HT1080 (cell line): ENCODE data around the gene CC2D2A. TPM values are rescaled to one million over a fixed set of nuclear protein-coding genes. Genes with fewer than 3 reads are reported as not detected.
"Not testable (repeated sequence)": the region's sequence is repeated elsewhere in the genome, so short reads cannot be mapped to it uniquely, and the experiment has no call there.

ENCODE experiments used
- DNase-seq: peaks from one replicate; pipeline ENCODE4 v3.0.0-alpha.2; 2015; ENCODE audit warnings: low read depth
- total RNA-seq: library from RNA; depleted of rRNA; stranded (reverse); fragments of >200 nt; shearing (Covaris generic); gene quantifications from 2 replicates; pipeline ENCODE4 v1.2.3, GENCODE V29; 2014

Gene CC2D2A
- total RNA-seq, 1 experiment from 2014 or later = 22.0 TPM

GRCh38 chr4:15557786-15558550 lies 88.3 kb downstream of the CC2D2A start:
- no peak for DNase-seq

GRCh38 chr4:15558561-15558960 lies 88.9 kb downstream of the CC2D2A start:
- DNase-seq = no peak

DNA sequence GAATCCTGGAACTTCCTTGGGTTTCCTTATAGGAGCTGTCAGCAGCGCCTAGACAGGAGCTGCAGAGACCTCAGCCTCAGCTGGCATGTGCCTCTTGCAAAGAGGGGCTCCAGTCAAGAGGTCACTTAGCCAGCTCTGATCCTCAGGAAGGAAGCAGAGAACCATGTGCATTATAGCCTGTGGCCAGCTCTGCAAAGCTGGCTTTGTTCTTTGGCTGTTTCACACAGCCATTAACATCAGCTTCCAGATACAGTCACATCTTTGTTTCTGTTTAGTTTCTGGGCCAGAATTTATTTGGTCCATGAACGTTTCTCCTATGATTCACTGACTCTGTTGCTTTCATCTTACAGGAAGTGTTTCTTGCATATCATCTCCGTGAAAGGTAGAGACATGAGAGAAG lies 92.4 kb downstream of the CC2D2A start:
- peak; percentile 18 for DNase-seq

GRCh38 chr4:15562623-15563022 lies 92.9 kb downstream of the CC2D2A start:
- DNase-seq = no peak

DNA sequence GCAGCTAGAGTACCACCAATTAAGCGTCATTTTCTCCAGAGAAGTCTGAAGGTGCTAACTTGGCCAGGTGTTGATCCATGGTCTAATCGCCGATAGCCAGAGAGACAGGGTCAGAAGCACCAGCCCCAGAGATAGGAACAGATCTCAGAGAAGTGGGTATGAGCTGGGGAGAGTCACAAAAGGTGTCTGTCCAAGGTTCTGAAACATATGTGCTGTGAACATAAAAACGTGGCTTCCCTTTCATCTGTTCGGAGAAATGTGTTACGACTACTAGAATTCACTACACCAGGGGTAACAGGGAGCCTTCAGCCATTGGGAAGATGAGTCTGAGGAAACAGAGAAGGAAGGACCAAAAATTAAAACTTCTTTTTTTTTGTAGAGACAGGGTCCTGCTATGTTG lies 94.2 kb downstream of the CC2D2A start:
- DNase-seq = no peak

DNA sequence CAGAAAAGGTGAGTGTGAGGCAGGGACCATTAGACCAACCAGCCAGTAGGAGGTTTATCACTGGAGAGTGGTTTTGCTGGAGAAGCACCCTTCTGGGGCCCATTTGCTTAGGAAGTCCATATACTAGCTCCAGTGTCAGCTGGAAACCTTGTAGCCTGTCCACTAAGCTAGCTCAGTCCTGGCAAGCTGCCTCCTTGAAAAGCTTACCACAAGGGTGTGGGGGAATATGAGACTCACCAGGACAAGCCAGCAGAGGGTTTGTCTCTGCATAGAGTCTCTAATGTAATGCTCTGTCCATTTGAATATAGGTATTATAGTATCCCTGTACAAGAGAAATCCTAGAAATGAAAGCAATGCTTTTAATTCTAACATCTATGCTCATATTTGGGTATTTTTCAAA lies 99.1 kb downstream of the CC2D2A start:
- no peak for DNase-seq

DNA sequence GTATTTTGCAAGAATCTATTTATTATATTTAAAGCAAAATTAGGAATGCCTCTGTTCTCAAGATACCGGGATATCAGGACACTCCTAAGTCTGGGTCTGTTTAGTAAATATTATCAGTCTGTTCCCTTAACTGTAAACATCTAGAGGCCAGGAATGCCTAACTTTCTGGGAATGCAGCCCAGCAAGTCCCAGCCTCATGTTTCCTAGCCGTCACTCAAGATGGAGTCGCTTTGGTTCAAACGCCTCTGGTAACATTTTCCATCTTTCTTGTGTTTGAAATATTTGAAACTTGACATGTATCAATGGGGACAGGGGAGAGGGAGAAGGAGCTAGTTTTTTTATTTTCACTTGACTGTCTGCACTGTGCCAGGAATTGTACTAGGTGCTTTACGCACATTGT lies 100.1 kb downstream of the CC2D2A start:
- no peak for DNase-seq

DNA sequence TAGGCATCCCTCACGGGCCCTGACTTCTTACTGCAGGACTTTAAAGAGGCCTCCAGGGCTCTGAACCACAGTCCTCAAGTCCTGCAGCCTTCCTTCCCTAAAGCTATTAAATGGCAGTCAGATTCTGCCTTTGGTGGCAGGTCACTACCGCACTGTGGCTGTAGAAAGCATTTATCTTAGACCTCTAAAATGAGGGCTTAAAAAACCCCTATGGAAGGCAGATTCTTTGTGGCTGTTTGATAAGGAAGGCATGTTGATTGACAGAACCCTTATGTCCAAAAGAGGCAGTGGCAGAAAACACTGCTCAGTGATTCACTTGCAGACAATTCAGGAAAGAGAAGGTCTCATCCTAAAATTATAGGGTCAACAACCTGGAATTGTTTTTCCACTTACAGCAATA lies 106.3 kb downstream of the CC2D2A start:
- no peak for DNase-seq

DNA sequence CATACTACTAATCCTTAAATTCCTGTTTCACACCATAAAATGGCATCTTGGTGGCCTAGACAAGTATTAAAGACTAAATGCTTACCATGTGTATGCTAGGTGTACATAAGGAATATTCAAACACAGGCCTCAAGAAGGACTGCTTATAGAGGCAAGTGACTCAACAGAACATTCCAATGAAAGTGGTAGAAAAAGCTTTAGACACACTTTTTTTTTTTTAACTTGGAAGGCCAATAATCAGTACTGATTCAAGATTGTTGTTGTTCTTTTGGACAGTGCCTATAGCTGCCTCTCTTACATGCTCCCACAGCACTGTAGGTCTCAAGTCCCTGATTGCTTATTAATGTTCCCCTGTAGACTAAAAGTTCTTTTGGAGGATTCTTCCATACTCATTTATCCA lies 107.8 kb downstream of the CC2D2A start:
- DNase-seq = no peak

- no peak for DNase-seq
These were observed 115.1 kb downstream of the CC2D2A start for GRCh38 chr4:15584785-15585184.

- no peak for DNase-seq
These were observed 115.6 kb downstream of the CC2D2A start for GRCh38 chr4:15585331-15585730.

- no peak for DNase-seq
These were observed 116.4 kb downstream of the CC2D2A start for GRCh38 chr4:15586066-15586465.

DNA sequence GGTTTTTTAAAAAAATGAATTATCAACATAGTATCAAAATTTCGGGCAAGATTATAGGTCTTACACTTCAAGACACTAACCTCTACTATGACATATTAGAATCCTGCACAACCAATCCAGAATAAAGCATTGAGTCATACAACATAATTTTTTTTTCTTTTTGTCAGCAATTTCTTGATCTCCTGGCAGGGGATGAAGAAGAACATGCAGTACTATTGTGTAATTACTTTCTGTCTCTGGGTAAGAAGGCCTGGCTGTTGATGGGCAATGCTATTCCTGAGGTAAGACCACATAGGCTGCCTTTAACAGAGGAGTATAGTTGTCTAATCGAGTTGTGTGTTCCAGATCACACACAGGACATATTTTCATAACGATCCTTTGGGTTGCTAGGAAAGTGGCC lies 118.0 kb downstream of the CC2D2A start:
- no peak for DNase-seq

DNA sequence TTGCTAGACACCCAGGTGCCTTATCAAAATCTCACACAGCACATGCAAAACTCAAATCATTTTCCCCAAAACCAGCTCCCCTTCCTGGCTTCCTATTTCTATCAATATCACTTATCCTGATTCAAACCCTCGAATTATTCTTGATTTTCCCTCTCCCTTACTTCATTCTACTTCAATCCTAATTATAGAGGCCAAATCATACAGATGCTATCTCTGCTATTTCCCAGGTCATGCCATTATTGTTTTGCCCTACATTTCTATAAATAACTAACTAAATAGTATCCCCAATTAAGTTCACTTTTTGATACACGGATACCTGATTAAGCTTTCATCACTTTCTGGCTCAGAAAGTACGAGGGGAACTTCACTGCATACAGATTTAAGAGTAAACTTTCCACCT lies 123.1 kb downstream of the CC2D2A start:
- no peak for DNase-seq

DNA sequence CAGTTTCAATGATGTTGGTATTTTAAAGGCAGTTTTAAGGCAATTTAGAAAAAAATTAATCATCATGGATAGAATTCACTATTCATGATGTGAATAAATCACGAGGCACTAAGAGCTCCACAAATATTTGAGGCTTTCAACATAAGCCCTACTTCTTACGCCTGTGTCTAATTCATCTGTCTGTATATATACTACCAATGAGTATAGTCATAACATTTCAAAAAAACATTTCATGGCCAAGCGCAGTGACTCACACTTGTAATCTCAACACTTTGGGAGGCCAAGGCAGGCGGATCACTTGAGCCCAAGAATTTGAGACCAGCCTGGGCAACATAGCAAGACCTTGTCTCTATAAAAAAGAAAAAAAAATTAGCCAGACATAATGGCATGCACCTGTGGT lies 129.0 kb downstream of the CC2D2A start:
- DNase-seq = no peak

GRCh38 chr4:15600176-15600575 lies 130.5 kb downstream of the CC2D2A start:
- DNase-seq = no peak

- no peak for DNase-seq
These were observed 132.2 kb downstream of the CC2D2A start for GRCh38 chr4:15601862-15602261.

GRCh38 chr4:15605537-15605936 lies 135.9 kb downstream of the CC2D2A start:
- no peak for DNase-seq

DNA sequence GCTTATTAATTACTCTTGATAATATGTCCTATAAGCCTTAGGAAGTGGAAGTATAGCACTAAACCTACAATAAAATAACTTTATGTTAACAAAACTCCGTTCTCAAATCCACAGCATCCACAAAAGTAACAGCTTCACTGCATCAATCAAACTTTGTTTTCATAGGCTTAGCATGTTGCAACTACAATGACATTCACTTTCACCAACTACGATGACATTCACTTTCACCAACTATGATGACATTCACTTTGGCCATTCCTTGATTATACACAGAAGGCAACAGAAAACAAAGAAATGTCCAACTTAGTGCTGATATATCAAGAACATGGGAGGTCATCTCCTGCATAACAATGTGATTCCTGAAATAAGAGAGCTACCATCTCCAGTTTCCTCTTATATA lies 141.2 kb downstream of the CC2D2A start:
- DNase-seq = no peak

DNA sequence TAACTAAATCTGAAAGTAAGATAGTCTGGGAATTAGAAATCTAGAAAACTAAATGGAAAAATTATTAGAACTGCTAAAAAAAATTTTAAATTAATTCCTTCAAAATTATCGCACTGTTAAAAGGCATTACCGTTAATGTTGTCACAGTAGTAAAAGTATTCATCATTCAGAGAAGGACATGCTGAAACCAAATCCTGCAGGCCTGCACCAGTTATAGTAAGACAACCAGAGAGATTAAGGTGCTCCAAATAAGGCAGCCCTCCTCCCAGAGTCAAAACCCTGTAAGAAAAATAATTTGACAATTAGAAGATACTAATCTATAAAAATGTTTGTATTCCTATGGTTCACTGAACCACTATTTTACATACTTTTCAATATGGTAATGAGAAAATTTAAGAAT lies 142.5 kb downstream of the CC2D2A start:
- DNase-seq = no peak

- not testable (repeated sequence) for DNase-seq
These were observed 145.2 kb downstream of the CC2D2A start for GRCh38 chr4:15614891-15615290.

GRCh38 chr4:15617407-15617806 lies 147.7 kb downstream of the CC2D2A start:
- not testable (repeated sequence) for DNase-seq

DNA sequence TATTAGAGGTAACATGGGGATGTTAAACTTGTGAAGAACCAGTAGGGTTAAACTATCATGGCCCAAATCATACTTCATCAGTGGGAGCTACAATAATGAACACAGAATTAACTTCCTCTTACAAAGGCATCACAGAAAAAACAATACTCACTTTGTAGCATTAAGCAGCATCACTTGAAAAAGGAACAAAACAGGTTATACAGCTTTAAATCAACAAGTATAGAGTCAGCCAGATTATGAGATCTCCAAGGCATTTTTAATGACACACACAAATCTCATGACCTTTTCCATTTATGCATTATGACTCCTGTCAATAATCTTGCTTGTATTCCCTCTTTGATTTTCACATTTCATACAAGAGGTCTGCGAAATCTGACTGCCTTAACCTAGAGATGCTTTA lies 167.1 kb downstream of the CC2D2A start:
- DNase-seq = no peak

DNA sequence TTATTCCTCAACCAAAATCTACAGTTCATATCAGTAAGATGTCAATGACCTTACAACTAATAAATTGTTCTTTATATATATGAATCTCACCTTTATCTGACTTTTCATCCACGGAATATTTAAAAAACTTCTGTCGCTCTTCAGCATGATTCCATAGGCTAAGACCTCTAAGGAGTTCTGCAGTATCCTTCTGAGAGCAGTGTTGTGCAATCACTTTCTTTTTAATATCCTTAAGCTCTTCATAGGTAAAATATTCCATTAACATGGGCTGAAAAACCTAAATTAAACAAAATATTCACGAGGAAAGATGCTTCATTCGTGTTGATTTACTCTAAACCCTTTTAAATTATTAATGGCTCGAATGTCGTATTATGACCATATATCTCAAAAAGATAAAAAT lies 168.7 kb downstream of the CC2D2A start:
- DNase-seq = no peak
